ENCODE results near the gene TRABD2B. TPM values are rescaled to one million over a fixed set of nuclear protein-coding genes. Genes with fewer than 3 reads are reported as not detected.

Gene TRABD2B
- total and polyA plus RNA-seq, 2 of the 13 experiments (the other 11 are each of a cell fraction or from before 2014, with no cell fraction given): 0.04 TPM; not detected in 1

GRCh38 chr1:47918257-47918867 is 78.8 kb downstream of the TRABD2B start (continued):
- no peak; the same call in 1 of the 2 replicates for TF ChIP-seq PATZ1 (CRISPR knock-in tag; IDR thresholded peaks at IDR 0.05)
- no peak for TF ChIP-seq CBX1 (IDR thresholded peaks at IDR 0.05; ENCODE audit: low read depth)
- TF ChIP-seq CENPT (CRISPR knock-in tag; IDR thresholded peaks at IDR 0.05; ENCODE audit: low read depth): no peak
- no peak for TF ChIP-seq ZBTB33 (CRISPR knock-in tag; IDR thresholded peaks at IDR 0.05)
- TF ChIP-seq ZNF136 (CRISPR knock-in tag; IDR thresholded peaks at IDR 0.05; ENCODE audit: low read depth): no peak
- no peak for TF ChIP-seq HES4 (CRISPR knock-in tag; IDR thresholded peaks at IDR 0.05; ENCODE audit: borderline replicate concordance)
- 0 out of 2 replicates have a peak, but pooled peaks have one; percentile 25 for TF ChIP-seq ZNF468 (CRISPR knock-in tag; IDR thresholded peaks at IDR 0.05)
- TF ChIP-seq ZSCAN30 (CRISPR knock-in tag; IDR thresholded peaks at IDR 0.05): no peak
- 0 out of 2 replicates have a peak, but pooled peaks have one; percentile 43 for TF ChIP-seq ZNF446 (CRISPR knock-in tag; IDR thresholded peaks at IDR 0.05)
- TF ChIP-seq ZNF501 (CRISPR knock-in tag; IDR thresholded peaks at IDR 0.05): no peak
- TF ChIP-seq ZNF264 (CRISPR knock-in tag; IDR thresholded peaks at IDR 0.05): no peak
- TF ChIP-seq ZMYM4 (CRISPR knock-in tag; IDR thresholded peaks at IDR 0.05): peak; percentile 57; the same call in 1 of the 2 replicates
- no peak for TF ChIP-seq ZFP41 (CRISPR knock-in tag; IDR thresholded peaks at IDR 0.05; ENCODE audit: borderline replicate concordance)
- TF ChIP-seq GMEB1 (CRISPR knock-in tag; IDR thresholded peaks at IDR 0.05; ENCODE audit: borderline replicate concordance): peak; percentile 35; the same call in 1 of the 2 replicates
- TF ChIP-seq ZNF343 (CRISPR knock-in tag; IDR thresholded peaks at IDR 0.05): no peak
- TF ChIP-seq ZNF607 (CRISPR knock-in tag; IDR thresholded peaks at IDR 0.05; ENCODE audit: borderline replicate concordance): no peak
- no peak for TF ChIP-seq ARHGAP35 (CRISPR knock-in tag; IDR thresholded peaks at IDR 0.05; ENCODE audit: borderline replicate concordance)
- no peak for TF ChIP-seq HNRNPLL (IDR thresholded peaks at IDR 0.05; ENCODE audit: low read depth, low read length, poor library complexity, severe bottlenecking)
